Keratinocyte (primary cell): ENCODE results near the gene PRKCH. TPM values are rescaled to one million over a fixed set of nuclear protein-coding genes. Genes with fewer than 3 reads are reported as not detected.

Experiments used
- DNase-seq: peaks from one replicate; pipeline ENCODE4 v3.0.0-alpha.2; 2011; ENCODE audit warnings: low read depth, missing footprints, low spot score
- FAIRE-seq: peaks from 2 replicates; lab custom pipeline; 2011; peaks lifted over from hg19 to GRCh38; lab: Jason Lieb, UNC
- H2AFZ ChIP-seq: 2 replicates; pipeline ENCODE4 v1.6.0; 2012; ENCODE audit warnings: low read length, control low read depth, inconsistent platforms; ENCODE audit not compliant: control insufficient read depth
- H3K27ac ChIP-seq: 2 replicates; pipeline ENCODE4 v1.5.1; 2011; ENCODE audit warnings: low read length; ENCODE audit not compliant: control insufficient read depth, insufficient read depth
- H3K27me3 ChIP-seq: 3 replicates; pipeline ENCODE4 v1.6.0; 2011; ENCODE audit warnings: low read length; ENCODE audit not compliant: control insufficient read depth, insufficient read depth; ENCODE audit errors: extremely low read depth
- H3K36me3 ChIP-seq, 2 experiments: 2 replicates in 1 of 2; 3 replicates in 1 of 2; pipeline ENCODE4 v1.5.1; 2011; ENCODE audit warnings: low read length in 2 of 2, mild to moderate bottlenecking in 1 of 2; ENCODE audit not compliant: control insufficient read depth in 2 of 2, insufficient read depth in 2 of 2; ENCODE audit errors: extremely low read depth in 1 of 2
- H3K4me1 ChIP-seq: 3 replicates; pipeline ENCODE4 v1.5.1; 2011; ENCODE audit warnings: low read length; ENCODE audit not compliant: control insufficient read depth, insufficient read depth; ENCODE audit errors: extremely low read depth
- H3K4me2 ChIP-seq: 3 replicates; pipeline ENCODE4 v1.6.0; 2011; ENCODE audit warnings: low read depth, low read length; ENCODE audit not compliant: control insufficient read depth, insufficient read depth; ENCODE audit errors: extremely low read depth
- H3K4me3 ChIP-seq, 3 experiments: fragments of 200-600 bp in 1 of 3; sonication (generic) in 1 of 3; 2 replicates in 2 of 3; 3 replicates in 1 of 3; pipeline ENCODE4 v1.5.1; 2011 to 2016; ENCODE audit warnings: low read length in 3 of 3, mild to moderate bottlenecking in 3 of 3, control low read depth in 2 of 3, inconsistent platforms in 1 of 3, low read depth in 1 of 3, mixed read lengths in 1 of 3, mixed run types in 1 of 3, moderate library complexity in 1 of 3; ENCODE audit not compliant: control insufficient read depth in 2 of 3, insufficient read depth in 2 of 3; ENCODE audit errors: extremely low read depth in 1 of 3
- H3K79me2 ChIP-seq: 2 replicates; pipeline ENCODE4 v1.6.0; 2012; ENCODE audit warnings: low read length; ENCODE audit not compliant: control insufficient read depth, insufficient read depth
- H3K9ac ChIP-seq: 3 replicates; pipeline ENCODE4 v1.6.0; 2011; ENCODE audit warnings: low read length; ENCODE audit not compliant: control insufficient read depth, insufficient read depth; ENCODE audit errors: extremely low read depth
- H3K9me1 ChIP-seq: 3 replicates; pipeline ENCODE4 v1.6.0; 2011; ENCODE audit warnings: low read length; ENCODE audit not compliant: control insufficient read depth, insufficient read depth; ENCODE audit errors: extremely low read depth
- H3K9me3 ChIP-seq: 2 replicates; pipeline ENCODE4 v1.5.1; 2012; ENCODE audit warnings: low read depth, low read length; ENCODE audit not compliant: control insufficient read depth
- H4K20me1 ChIP-seq: 3 replicates; pipeline ENCODE4 v1.6.0; 2011; ENCODE audit warnings: low read length; ENCODE audit not compliant: control insufficient read depth, insufficient read depth; ENCODE audit errors: extremely low read depth
- CTCF ChIP-seq, 3 experiments: IDR thresholded peaks in 1 of 3; conservative IDR thresholded peaks in 1 of 3; optimal IDR thresholded peaks in 1 of 3; 2 replicates in 2 of 3; 3 replicates in 1 of 3; pipeline versions ENCODE3 to v1.5.1; 2011; ENCODE audit warnings: low read length in 3 of 3, mild to moderate bottlenecking in 3 of 3, moderate library complexity in 2 of 3, control low read depth in 1 of 3, inconsistent platforms in 1 of 3; ENCODE audit not compliant: insufficient read depth in 2 of 3; ENCODE audit errors: extremely low read depth in 1 of 3
- EZH2 ChIP-seq: IDR thresholded peaks from one replicate; pipeline ENCODE4 v1.6.1; 2012; ENCODE audit warnings: inconsistent platforms, mild to moderate bottlenecking, low read length, moderate library complexity
- dilution Hi-C: fragments of 300-500 bp; cut with MboI; formaldehyde crosslinking; loops from one replicate; pipeline ENCODE4 v1.7.0; 2020; ENCODE audit warnings: low sequenced_read_pairs; ENCODE audit not compliant: extremely low pct_ligation_motif_present
- polyA plus RNA-seq, 5 experiments: library from polyadenylated mRNA; depleted of rRNA in 3 of 5; stranded (reverse) in 3 of 5; stranded (forward) in 1 of 5; unstranded in 1 of 5; fragments of >200 nt; gene quantifications; 1 replicate in 1 of 5; 2 replicates in 3 of 5; 3 replicates in 1 of 5; pipeline versions ENCODE4 v1.2.1 to v1.2.3, GENCODE V29; 2011 to 2012; ENCODE audit warnings: missing spikeins in 2 of 5, low read depth in 1 of 5, low replicate concordance in 1 of 5

Gene PRKCH
- polyA plus RNA-seq, 1 donor (not counting 4 experiments of a cell fraction or from before 2014, with no cell fraction given), result 13.7 TPM

- H3K9me3 ChIP-seq, result no peaks in the 10 kb centered on the region
- H2AFZ ChIP-seq, result no peak overlapping the region
- no peaks in the 10 kb centered on the region for H3K36me3 ChIP-seq
- H3K4me2 ChIP-seq, result peak overlapping the region; percentile 37
- H3K79me2 ChIP-seq, result no peaks in the 10 kb centered on the region
- no peaks in the 10 kb centered on the region for H3K9me1 ChIP-seq
- H3K27ac ChIP-seq, result no peak overlapping the region
- H3K27me3 ChIP-seq, result no peaks in the 10 kb centered on the region
- no peak for TF ChIP-seq EZH2
- no peak for TF ChIP-seq CTCF (optimal IDR thresholded peaks at IDR 0.05 in 1 of 3, IDR thresholded peaks at IDR 0.05 in 1 of 3, conservative IDR thresholded peaks at IDR 0.05 in 1 of 3; ENCODE audit: extremely low read depth in 1 of 3, insufficient read depth in 2 of 3, low read length in 3 of 3)
- FAIRE-seq (no peak), DNase-seq (no peak)
- no peaks in the 10 kb centered on the region for H4K20me1 ChIP-seq
- dilution Hi-C loops, result loop anchor here (10.0 kb wide), 1 partner anchor 275 kb away; no protein-coding TSS in a partner anchor
- H3K4me1 ChIP-seq, result peaks cover 61% of the 10 kb centered on the region
- no peak overlapping the region for H3K4me3 ChIP-seq
- no peak overlapping the region for H3K9ac ChIP-seq
Observed at GRCh38 chr14:61469781-61470180, 148.4 kb downstream of the PRKCH start.

- Histone ChIP-seq H3K9me3 (no peaks in the 10 kb centered on the region), H3K79me2 (no peaks in the 10 kb centered on the region), H3K9ac (no peak overlapping the region), H3K4me1 (peaks cover 61% of the 10 kb centered on the region), H3K27ac (no peak overlapping the region), H3K27me3 (no peaks in the 10 kb centered on the region), H3K4me2 (peak overlapping the region; percentile 37), H3K9me1 (no peaks in the 10 kb centered on the region), H2AFZ (no peak overlapping the region), H3K4me3 (no peak overlapping the region), H4K20me1 (no peaks in the 10 kb centered on the region), H3K36me3 (no peaks in the 10 kb centered on the region)
- TF ChIP-seq EZH2, result no peak
- TF ChIP-seq CTCF (optimal IDR thresholded peaks at IDR 0.05 in 1 of 3, IDR thresholded peaks at IDR 0.05 in 1 of 3, conservative IDR thresholded peaks at IDR 0.05 in 1 of 3; ENCODE audit: extremely low read depth in 1 of 3, insufficient read depth in 2 of 3, low read length in 3 of 3), result peak in 2 of 3 experiments; percentile 12 to 32
- dilution Hi-C loops, result no loop called here
- DNase-seq, result no peak
- FAIRE-seq, result no peak
Observed at GRCh38 chr14:61470261-61470960, 149.0 kb downstream of the PRKCH start.
